HepG2 (cell line): ENCODE measurements around the gene SELENOM. TPM values are rescaled to one million over a fixed set of nuclear protein-coding genes. Genes with fewer than 3 reads are reported as not detected.

ENCODE experiments used
- ATAC-seq: fragments of 200-7000 bp; cut with Tn5 transposase; 3 replicates; pipeline ENCODE4 v1.9.1; 2020; ENCODE audit warnings: mild to moderate bottlenecking, moderate library complexity
- BruUV-seq: library from RNA; stranded (reverse); fragments of 400-500 nt; replicated peaks from 2 replicates; lab custom pipeline; 2021; lab: Mats Ljungman, UMichigan
- CTCF ChIA-PET: fragments of 300-600 bp; formaldehyde crosslinking; extraction: SDS; loops from one replicate; lab custom pipeline; 2021; ENCODE audit warnings: low total read pairs, inconsistent platforms, low intra/inter-chr PET ratio; lab: Yijun Ruan, JAX
- POLR2A ChIA-PET: fragments of 350-600 bp; sonication (Branson Sonifier 250); formaldehyde crosslinking; loops from one replicate; lab custom pipeline; 2020; ENCODE audit warnings: antibody characterized with exemption, inconsistent platforms; lab: Yijun Ruan, JAX
- DNase-seq: peaks from one replicate; pipeline ENCODE4 v3.0.0-alpha.2; 2015; ENCODE audit warnings: low spot score
- FAIRE-seq: peaks from 3 replicates; lab custom pipeline; 2011; peaks lifted over from hg19 to GRCh38; lab: Jason Lieb, UNC
- H2AFZ ChIP-seq: one replicate; pipeline ENCODE4 v1.6.1; 2011; ENCODE audit warnings: low read length, inconsistent platforms
- H3K27ac ChIP-seq: fragments of 300-600 bp; 3 replicates; pipeline ENCODE4 v1.8.0; 2011; ENCODE audit warnings: mixed run types, mild to moderate bottlenecking, mixed read lengths, low read length, inconsistent platforms; ENCODE audit not compliant: insufficient read depth; ENCODE audit errors: extremely low read length
- H3K27me3 ChIP-seq, 2 experiments: fragments of 200-600 bp in 1 of 2; 2 replicates in 1 of 2; 3 replicates in 1 of 2; pipeline versions ENCODE4 v1.6.0 to v1.8.0; 2011; ENCODE audit warnings: low read length in 2 of 2, mild to moderate bottlenecking in 2 of 2, moderate library complexity in 2 of 2, inconsistent platforms in 1 of 2; ENCODE audit not compliant: insufficient read depth in 2 of 2, control insufficient read depth in 1 of 2
- H3K36me3 ChIP-seq, 2 experiments: fragments of 200-600 bp in 1 of 2; replicated peaks in 1 of 2; 2 replicates in 1 of 2; 3 replicates in 1 of 2; pipeline versions ENCODE4 v1.5.1 to v1.8.0; 2011; ENCODE audit warnings: low read length in 2 of 2, inconsistent platforms in 1 of 2; ENCODE audit not compliant: insufficient read depth in 2 of 2, control insufficient read depth in 1 of 2
- H3K4me1 ChIP-seq: 2 replicates; pipeline ENCODE4 v1.5.1; 2012; ENCODE audit warnings: low read length, inconsistent platforms; ENCODE audit not compliant: insufficient read depth
- H3K4me2 ChIP-seq: 2 replicates; pipeline ENCODE4 v1.6.0; 2011; ENCODE audit warnings: low read depth, low read length, inconsistent platforms
- H3K4me3 ChIP-seq, 3 experiments: fragments of 200-600 bp in 1 of 3; sonication (generic), shearing (Covaris generic) in 1 of 3; replicated peaks in 1 of 3; 2 replicates each; pipeline ENCODE4 v1.5.1; 2011 to 2016; ENCODE audit warnings: low read length in 3 of 3, inconsistent platforms in 2 of 3, low read depth in 2 of 3, mild to moderate bottlenecking in 2 of 3, control low read depth in 1 of 3, mixed read lengths in 1 of 3; ENCODE audit not compliant: insufficient read depth in 1 of 3
- H3K79me2 ChIP-seq: one replicate; pipeline ENCODE4 v1.6.1; 2011; ENCODE audit warnings: low read length, inconsistent platforms; ENCODE audit not compliant: insufficient read depth
- H3K9ac ChIP-seq: 2 replicates; pipeline ENCODE4 v1.6.0; 2011; ENCODE audit warnings: mild to moderate bottlenecking, low read depth, low read length, inconsistent platforms; ENCODE audit not compliant: insufficient read depth
- H3K9me3 ChIP-seq: 2 replicates; pipeline ENCODE4 v1.5.1; 2012; ENCODE audit warnings: mild to moderate bottlenecking, low read length
- H4K20me1 ChIP-seq: 2 replicates; pipeline ENCODE4 v1.6.0; 2011; ENCODE audit warnings: inconsistent platforms, mild to moderate bottlenecking, low read length, moderate library complexity; ENCODE audit not compliant: insufficient read depth
- AHDC1 ChIP-seq: sonication (generic); formaldehyde crosslinking; IDR thresholded peaks from 2 replicates; pipeline ENCODE4 v1.5.1; 2020; ENCODE audit warnings: mild to moderate bottlenecking, missing genetic modification reagents, borderline replicate concordance
- BRD4 ChIP-seq: sonication (generic); formaldehyde crosslinking; IDR thresholded peaks from 2 replicates; pipeline ENCODE4 v1.4.0; 2020; ENCODE audit warnings: missing genetic modification reagents
- CEBPG ChIP-seq: IDR thresholded peaks from 2 replicates; pipeline ENCODE4 v1.6.1; 2016
- NFRKB ChIP-seq: fragments of 450-650 bp; IDR thresholded peaks from 2 replicates; pipeline ENCODE4 v1.6.1; 2017
- ZNF687 ChIP-seq: sonication (generic); formaldehyde crosslinking; IDR thresholded peaks from 2 replicates; pipeline ENCODE4 v1.5.1; 2020; ENCODE audit warnings: mild to moderate bottlenecking, missing genetic modification reagents, moderate library complexity
- WGBS: methylation state at CpG from one replicate; pipeline ENCODE4 v1.1.6; 2017; ENCODE audit warnings: low lambda C conversion rate; 5-methylcytosine and 5-hydroxymethylcytosine counted together
- in situ Hi-C: cut with HindIII; loops from 2 replicates; pipeline ENCODE4 v1.10.0; 2017; ENCODE audit warnings: low pct_unique_long_range_greater_than_20kb; ENCODE audit not compliant: extremely low pct_ligation_motif_present
- intact Hi-C: fragments of 100-400 bp; cut with micrococcal nuclease; formaldehyde crosslinking; loops from one replicate; pipeline ENCODE4 v1.10.0; 2022; ENCODE audit not compliant: unreplicated experiment
- polyA plus RNA-seq, 8 experiments: library from polyadenylated mRNA; depleted of rRNA in 3 of 8; stranded (reverse) in 7 of 8; unstranded in 1 of 8; fragments of >200 nt; fragmentation: Illumina TruSeq in 4 of 8; extraction: Trizol in 4 of 8; gene quantifications; 2 replicates each; pipeline versions ENCODE4 v1.2.1 to v1.2.3, GENCODE V29; 2011 to 2016; ENCODE audit warnings: low read depth in 4 of 8, missing spikeins in 1 of 8, mixed read lengths in 1 of 8; ENCODE audit not compliant: insufficient read depth in 1 of 8
- total RNA-seq, 5 experiments: library from RNA; depleted of rRNA; stranded (reverse); fragments of >200 nt; fragmentation: Illumina TruSeq; extraction: Trizol; gene quantifications; 2 replicates each; pipeline ENCODE4 v1.2.3, GENCODE V29; 2016; ENCODE audit warnings: low read depth in 1 of 5
- TF ChIP-seq, protein P1 (sequence below): sonication (generic); formaldehyde crosslinking; IDR thresholded peaks from 2 replicates; pipeline ENCODE4 v1.4.0; 2020; ENCODE audit warnings: missing genetic modification reagents, borderline replicate concordance
- TF ChIP-seq, protein P2 (sequence below): sonication (generic); formaldehyde crosslinking; IDR thresholded peaks from 2 replicates; pipeline ENCODE4 v1.8.0; 2022; ENCODE audit warnings: low read depth, missing genetic modification reagents
- TF ChIP-seq, protein P3 (sequence below): sonication (generic); formaldehyde crosslinking; IDR thresholded peaks from 2 replicates; pipeline ENCODE4 v1.5.0; 2020; ENCODE audit warnings: missing genetic modification reagents, mild to moderate bottlenecking, borderline replicate concordance

The SELENOM gene
- total and polyA plus RNA-seq, 2 of the 13 experiments (the other 11 are each of a cell fraction or from before 2014, with no cell fraction given), result 4.1 to 4.3 TPM

DNA sequence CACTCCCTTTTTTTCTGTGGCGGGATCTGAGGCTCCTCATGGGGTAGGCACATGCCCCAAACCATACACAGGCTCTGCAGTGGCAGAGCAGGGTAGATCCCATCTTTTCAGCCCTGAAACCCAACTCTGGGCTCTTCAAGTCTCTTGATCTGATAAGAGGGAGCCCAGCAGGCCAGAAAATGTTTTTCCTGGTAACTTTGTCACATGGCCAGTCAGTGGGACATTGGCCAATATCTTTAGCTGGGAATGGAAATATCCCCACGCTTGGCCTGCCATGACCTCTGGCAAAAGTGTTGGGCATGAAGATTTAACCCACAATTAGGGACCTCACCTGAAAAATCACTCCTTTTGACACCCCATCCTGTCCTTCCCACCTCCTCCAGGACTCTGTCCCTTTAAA is 23.5 kb upstream of the SELENOM start (continued):
- TF ChIP-seq, protein P1, sequence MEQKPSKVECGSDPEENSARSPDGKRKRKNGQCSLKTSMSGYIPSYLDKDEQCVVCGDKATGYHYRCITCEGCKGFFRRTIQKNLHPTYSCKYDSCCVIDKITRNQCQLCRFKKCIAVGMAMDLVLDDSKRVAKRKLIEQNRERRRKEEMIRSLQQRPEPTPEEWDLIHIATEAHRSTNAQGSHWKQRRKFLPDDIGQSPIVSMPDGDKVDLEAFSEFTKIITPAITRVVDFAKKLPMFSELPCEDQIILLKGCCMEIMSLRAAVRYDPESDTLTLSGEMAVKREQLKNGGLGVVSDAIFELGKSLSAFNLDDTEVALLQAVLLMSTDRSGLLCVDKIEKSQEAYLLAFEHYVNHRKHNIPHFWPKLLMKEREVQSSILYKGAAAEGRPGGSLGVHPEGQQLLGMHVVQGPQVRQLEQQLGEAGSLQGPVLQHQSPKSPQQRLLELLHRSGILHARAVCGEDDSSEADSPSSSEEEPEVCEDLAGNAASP (CRISPR knock-in tag), result peak; percentile 85
- no peak for TF ChIP-seq CEBPG (CRISPR knock-in tag)
- no peak for TF ChIP-seq BRD4 (CRISPR knock-in tag)

- FAIRE-seq (no peak), DNase-seq (no peak), ATAC-seq (no peak)
- Histone ChIP-seq H3K9me3 (no peaks in the 10 kb centered on the region), H2AFZ (no peak overlapping the region), H3K27me3 (peaks cover 1 to 22% of the 10 kb centered on the region in 2 experiments; a peak in 4 of 5 replicates), H3K9ac (no peak overlapping the region), H3K79me2 (no peaks in the 10 kb centered on the region), H3K4me2 (no peak overlapping the region), H3K36me3 (no peaks in the 10 kb centered on the region), H3K27ac (no peak overlapping the region), H4K20me1 (no peaks in the 10 kb centered on the region), H3K4me1 (peaks cover 40% of the 10 kb centered on the region), H3K4me3 (no peak overlapping the region)
- no TSS peak for BruUV-seq
- WGBS, result 44% methylated on average over 5 of the region's 7 CpGs
- POLR2A ChIA-PET, result no interaction called here
- CTCF ChIA-PET, result no interaction called here
- intact Hi-C loops (no loop called here), in situ Hi-C loops (no loop called here)
- no peak for TF ChIP-seq NFRKB
- TF ChIP-seq, protein P2, sequence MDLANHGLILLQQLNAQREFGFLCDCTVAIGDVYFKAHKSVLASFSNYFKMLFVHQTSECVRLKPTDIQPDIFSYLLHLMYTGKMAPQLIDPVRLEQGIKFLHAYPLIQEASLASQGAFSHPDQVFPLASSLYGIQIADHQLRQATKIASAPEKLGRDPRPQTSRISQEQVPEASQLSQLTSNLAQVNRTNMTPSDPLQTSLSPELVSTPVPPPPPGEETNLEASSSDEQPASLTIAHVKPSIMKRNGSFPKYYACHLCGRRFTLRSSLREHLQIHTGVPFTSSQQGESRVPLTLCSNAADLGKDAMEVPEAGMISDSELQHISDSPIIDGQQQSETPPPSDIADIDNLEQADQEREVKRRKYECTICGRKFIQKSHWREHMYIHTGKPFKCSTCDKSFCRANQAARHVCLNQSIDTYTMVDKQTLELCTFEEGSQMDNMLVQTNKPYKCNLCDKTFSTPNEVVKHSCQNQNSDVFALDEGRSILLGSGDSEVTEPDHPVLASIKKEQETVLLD (CRISPR knock-in tag), result no peak
- no peak for TF ChIP-seq AHDC1 (CRISPR knock-in tag)
- TF ChIP-seq, protein P3, sequence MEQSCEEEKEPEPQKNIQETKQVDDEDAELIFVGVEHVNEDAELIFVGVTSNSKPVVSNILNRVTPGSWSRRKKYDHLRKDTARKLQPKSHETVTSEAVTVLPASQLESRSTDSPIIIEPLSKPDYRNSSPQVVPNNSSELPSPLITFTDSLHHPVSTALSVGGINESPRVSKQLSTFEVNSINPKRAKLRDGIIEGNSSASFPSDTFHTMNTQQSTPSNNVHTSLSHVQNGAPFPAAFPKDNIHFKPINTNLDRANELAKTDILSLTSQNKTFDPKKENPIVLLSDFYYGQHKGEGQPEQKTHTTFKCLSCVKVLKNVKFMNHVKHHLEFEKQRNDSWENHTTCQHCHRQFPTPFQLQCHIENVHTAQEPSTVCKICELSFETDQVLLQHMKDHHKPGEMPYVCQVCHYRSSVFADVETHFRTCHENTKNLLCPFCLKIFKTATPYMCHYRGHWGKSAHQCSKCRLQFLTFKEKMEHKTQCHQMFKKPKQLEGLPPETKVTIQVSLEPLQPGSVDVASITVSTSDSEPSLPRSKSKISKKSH (CRISPR knock-in tag), result no peak
- TF ChIP-seq ZNF687 (CRISPR knock-in tag), result no peak
Measured at GRCh38 chr22:31128156-31128555, 20.8 kb upstream of the SELENOM start.
